ENCODE results near the gene IER5L.

Gene IER5L

GRCh38 chr9:129160712-129161533, 17.1 kb downstream of the IER5L start:
- peak; percentile 85 for DNase-seq (ENCODE audit: low read depth)

DNA sequence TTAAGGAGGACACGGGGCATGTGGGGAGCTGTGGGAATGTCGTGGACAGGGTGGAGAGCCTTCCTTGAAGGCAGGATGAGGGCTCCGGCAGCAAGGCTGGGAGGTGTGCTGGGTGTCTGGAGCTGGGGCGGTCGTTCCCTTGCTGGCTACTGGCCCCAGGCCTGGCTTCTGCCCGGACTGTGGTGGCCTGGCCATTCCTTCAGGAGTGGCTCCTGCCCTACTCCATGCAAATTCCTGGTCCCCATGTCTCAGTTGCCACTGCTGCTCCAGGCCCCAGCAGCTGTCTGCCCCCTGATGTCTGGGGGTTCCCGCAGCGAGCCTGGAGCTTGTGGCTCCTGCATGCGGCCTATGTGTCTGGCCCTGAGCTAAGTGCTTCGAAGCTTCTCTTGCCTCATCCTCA, 21.9 kb downstream of the IER5L start:
- DNase-seq (ENCODE audit: low read depth) = no peak

DNA sequence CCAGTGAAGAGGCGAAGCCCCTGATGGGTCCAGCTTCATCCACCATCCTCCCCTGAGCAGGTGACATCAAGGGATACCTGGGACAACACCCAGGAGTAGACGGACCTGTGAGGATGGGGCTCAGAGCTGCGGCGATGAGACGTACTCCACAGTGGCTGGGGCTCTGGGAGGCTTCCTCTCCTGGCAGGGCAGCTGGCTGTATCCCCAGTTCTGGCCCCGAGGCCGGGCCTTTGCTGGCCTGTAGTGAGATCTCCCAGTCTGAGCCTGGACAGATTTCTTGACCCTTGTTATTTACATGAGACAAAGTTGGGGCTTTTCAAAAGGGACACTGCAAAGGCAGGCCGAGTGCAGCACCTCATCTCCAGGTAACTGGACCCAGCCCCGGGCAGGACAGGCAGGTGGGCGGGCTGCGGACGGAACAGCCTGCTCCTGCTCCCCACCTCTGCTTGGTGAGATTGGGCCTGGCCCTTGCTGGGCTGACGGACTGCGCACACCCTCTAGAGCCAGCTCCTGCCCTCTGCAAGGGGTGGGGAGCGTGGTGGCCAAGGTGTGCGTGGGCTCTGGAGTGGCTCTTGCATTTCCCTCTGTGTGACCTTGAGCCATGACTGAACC, 23.1 kb downstream of the IER5L start:
- no peak for DNase-seq (ENCODE audit: low read depth)

GRCh38 chr9:129151469-129151868, 26.6 kb downstream of the IER5L start:
- no peak for DNase-seq (ENCODE audit: low read depth)

DNA sequence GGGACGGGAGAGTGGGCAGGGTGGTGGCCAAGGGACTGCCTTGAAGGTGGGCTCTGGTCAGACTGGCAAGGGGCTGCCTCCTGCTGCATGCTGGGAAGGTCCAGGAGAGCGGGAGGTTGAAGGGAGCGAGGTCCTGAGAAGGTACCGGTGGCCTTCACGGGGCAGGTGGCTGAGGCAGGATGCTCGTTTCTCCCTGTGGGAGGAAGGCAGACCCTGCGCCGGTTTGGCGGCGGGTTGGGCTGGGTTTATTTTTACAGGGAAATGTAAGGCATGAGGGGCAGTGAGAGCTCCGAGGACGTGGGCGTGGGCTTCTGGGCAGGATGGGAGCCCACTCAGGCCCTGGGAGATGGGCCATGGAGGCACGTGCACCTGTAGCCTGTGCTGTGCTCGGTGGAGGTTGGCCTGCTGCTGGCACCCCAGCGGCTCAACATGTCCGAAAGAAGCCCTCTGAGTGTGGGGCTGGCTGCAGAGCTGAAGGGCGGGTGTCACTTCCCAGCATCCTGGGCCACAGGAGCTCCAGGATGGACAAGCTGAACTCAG, 27.3 kb downstream of the IER5L start:
- DNase-seq (ENCODE audit: low read depth) = no peak

- no peak for DNase-seq (ENCODE audit: low read depth)
These were observed 27.9 kb downstream of the IER5L start for GRCh38 chr9:129150122-129150521.

- DNase-seq (ENCODE audit: low read depth) = no peak
These were observed 28.6 kb downstream of the IER5L start for GRCh38 chr9:129149442-129149841.

DNA sequence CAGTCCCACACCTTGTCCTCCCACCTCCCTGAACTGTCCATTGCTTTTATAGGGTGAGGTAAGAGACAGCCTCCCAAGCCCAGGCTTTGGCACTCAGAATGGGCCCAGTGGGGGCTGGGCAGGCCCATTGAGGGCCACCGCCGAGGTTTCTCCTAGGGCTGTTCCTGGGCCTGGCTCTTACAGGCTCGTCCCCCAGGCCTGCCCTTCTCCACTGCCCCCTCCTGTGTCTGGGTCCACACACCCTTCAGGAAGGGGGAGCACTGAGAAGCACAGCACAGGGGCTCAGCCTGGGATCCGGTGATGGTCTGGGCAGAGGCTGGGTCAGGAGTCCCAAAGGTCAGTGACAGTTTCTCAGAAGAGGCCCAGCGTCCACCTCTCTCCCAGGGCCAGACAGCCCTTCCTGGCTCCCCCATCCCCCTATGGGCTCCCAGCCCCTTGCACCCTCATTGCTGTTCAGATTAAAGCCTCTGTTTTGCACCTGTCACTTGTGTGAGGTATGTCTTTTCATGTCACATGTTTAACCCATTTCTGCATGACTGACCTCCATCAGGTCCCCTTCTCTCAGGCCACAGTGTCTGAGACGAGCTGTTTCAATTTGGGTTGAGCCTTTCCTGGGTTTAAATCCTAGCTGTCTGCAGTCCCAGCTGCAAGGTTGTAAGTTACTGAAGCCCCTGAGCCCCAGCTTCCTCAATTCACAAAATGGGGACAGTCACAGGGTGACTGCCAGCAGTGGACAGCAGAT, 29.4 kb downstream of the IER5L start:
- DNase-seq (ENCODE audit: low read depth) = no peak

GRCh38 chr9:129146441-129146941, 31.6 kb downstream of the IER5L start:
- peak; percentile 56 for DNase-seq (ENCODE audit: low read depth)

DNA sequence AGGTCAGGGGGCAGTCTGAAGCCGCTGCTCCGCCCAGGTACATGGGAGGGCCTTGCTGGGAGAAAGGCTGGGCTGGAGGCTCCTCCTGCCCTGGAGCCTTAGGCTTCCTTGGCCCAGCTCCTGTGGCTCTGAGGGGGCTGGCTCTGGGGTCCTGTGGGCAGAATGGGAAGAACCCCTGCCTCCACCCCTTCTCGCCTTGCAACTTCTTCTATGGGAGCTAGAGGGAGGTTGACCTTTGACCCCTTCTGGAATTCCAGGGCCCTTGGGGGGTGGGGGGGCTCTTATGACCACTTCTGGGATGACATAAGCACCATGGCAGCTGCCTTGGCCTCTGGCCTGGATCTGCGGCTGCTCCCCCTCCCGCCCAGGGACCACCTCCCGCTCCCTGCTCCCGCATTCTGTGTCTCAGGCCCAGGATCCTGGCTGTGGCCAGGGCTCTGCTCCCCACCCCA, 32.2 kb downstream of the IER5L start:
- peak; percentile 89 for DNase-seq (ENCODE audit: low read depth)

DNA sequence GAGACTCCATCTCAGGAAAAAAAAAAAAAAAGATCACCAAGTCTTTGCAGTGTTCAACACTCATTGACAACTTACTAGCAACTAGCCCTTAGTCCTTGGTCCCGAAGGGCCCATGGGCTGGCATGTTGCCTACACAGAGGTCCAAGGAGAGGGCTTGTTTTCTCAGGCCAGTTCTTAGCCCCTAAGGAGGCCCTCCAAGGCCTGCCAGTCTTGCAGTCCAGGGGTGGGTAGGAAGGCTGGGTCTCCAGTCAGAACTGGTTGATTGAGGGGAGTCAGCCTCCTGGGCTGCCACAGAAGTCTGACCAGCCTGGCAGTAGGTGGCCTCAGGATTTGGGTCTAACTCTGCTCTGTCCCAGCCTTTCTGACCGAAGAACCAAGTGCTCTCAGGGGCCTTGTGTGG, 32.7 kb downstream of the IER5L start:
- DNase-seq (ENCODE audit: low read depth) = no peak

DNA sequence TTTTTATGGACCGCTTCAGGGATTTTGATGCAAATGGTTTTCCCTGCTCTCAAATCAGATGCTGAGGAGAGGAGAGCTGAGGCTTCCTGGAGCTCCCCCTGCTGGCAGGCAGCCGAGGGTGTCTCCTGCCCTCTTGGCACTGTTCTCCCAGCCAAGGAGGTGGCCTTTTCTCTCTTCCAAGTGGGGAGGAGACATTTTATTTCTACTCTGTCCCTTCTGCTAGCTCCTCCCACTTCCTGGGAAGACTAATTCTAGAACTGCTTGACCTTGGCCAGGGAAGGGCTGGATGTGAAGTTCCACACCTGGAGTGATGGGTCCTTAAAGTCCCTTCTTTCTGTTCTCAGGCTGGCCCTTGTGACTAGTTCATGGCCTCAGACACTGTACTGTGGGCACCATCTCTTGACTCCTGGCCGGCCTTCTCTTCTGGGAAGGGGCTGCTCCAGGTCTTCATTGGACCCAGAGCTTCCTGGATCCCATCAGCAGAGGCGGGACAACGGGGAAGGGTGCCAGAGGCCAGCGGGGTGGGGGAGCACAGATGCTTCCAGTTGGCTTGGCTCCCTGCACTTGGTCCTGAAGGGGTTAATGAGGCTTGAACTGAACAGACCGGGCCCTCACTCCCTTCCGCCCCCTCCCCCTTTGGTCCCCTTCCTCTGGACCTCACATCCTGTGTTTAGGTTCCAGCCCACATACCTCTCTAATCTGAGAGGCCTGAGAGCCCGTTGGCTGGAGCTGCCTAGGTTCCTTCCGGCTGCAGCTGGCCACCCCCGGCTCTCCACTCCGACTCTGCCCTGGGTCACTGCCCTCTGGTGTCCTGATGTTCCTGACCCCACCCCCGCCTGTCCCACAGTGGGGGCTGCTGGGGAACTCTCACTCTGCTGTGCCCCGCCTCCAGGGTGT, 34.8 kb downstream of the IER5L start:
- peak; percentile 91 for DNase-seq (ENCODE audit: low read depth)

DNA sequence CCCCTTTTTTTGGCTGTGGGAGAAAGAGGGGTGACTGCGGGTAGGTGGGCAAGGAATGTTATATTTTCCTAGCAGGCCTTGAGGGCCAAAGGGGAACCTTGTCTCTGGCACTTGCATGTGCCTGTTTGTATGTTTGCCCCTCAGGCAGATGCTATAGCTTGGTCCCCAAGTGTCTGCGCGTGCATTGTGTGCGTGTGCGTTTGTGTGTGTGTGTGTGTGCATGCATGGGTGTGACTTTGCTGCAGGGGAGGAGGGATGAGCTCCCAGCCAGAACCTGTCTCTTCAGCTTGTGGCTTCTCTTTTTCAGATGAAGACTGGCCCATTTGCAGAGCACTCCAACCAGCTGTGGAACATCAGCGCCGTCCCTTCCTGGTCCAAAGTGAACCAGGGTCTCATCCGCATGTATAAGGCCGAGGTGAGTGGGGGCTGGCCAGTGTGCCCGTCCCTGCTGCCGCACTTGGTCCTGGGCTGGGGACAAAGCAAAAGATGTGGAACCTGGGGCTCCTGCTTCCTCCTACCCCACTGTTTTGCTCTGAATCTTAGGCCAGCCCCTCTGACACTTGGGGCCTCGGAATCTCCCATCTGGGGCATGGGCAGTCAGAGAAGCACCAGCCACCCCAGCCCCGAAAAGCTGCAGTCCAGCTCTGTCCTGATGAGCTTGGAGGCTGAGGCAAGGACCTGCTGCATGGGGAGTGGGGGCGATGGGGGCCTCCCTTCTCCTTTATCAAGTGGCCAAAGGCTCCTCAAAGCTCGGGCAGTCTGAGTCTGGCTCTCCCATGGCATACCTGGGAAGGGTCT, 35.7 kb downstream of the IER5L start:
- DNase-seq (ENCODE audit: low read depth) = no peak

DNA sequence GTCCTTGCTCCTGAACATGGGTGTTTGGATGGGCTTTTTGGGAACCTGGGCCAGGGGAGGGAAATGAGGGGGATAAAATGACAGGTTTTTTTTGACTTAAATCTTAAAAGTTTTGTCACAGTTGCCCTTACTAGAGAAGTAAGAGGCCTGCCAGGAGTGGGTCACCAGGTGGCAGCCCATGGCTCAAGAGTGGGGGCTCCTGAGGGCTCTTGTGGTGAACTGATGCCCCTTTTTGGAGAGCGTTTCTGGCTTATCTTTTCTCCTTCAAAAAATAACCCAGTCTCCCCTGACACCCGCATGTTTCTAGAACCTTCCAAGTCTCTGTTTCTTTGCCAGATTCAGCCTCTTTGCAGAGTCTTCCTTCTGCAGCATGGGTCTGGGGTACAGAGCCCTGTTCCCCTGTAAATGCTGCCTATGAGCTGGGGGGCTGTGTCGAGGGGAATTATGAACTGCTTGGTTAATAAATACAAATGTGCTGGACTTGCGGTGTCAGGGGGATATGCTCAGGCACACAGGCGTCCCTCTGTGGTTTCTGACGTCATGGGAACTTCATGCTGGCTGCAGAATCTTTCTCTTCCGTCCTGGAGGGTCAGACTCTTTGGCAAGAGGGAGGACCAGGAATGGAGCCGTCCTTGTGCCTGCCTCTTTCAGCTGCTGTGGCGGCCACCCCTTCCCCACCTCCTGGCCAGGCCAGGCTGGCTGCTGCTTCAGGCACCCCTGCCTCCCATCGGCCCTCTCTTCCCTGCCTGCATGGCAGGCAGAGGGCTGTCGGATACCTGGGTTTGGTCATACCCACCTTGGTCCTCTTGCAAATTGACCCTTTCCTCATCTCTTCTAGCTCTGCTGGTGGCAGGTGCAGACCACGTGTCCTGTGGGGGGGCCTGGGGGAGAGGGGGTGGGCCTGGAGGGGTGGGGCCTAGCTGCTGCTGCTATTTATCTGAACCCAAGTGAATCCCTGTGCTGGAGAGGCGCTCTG, 36.7 kb downstream of the IER5L start:
- DNase-seq (ENCODE audit: low read depth) = peak; percentile 84

DNA sequence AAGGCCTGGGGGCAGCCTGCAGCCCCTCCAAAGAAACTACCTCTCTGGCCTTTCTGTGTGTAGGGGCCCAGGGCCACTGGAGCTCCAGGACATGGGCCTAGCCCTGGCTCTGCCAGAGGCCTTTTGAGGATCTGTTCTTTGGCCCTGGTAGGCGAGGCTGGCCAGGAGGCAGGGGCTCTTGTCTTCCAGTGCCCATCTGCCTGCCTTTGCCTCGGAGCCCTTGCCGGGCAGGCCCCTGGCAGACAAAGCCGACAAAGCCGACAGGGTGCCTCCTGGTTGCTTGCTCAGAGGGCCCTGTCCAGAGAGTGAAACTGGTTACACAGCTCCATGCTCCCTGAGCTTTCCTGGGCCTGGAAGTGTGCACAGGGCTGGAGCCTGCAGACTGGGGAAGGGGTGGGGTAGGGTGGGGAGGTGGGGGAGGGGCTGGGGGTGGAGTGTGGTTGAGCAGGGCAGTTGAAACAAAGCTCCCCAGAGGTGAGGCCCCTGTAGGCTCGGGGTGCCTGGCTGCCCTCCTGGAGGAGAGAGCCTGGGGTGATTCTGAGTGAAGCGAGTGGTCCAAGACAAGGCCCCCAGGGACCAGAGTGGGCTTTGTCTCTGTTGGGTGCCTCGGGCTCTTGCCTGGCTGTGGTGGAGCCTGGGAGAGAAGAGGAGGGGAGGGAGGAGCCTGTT, 37.5 kb downstream of the IER5L start:
- peak; percentile 40 for DNase-seq (ENCODE audit: low read depth)

DNA sequence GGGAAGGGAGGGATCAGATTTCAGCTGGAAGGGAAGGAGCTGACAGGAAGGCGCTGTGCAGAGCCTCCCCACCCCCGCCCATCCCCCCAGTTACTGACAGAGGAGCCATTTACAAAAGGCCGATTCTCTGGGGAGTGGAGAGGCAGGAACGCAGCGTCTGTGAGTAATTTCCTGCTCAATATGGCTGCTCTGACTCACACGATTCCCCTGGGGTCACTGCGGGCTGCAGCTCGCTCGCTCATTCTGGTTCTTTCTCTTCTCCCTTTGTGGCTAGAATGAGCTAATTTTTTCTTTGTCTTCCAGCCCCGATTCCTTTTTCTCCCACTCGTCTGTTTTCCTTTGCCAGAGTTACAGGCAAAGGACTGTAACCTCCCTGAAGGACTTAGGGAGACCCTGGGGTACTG, 38.1 kb downstream of the IER5L start:
- DNase-seq (ENCODE audit: low read depth) = peak; percentile 100

- DNase-seq (ENCODE audit: low read depth) = peak; percentile 83
These were observed 38.6 kb downstream of the IER5L start for GRCh38 chr9:129139233-129139992.

Data from fibroblast of gingiva (primary cell).